Kidney (tissue), 14 donors: ENCODE measurements around the gene NME8. TPM values are rescaled to one million over a fixed set of nuclear protein-coding genes. Genes with fewer than 3 reads are reported as not detected.

Experiments used
- DNase-seq, 5 donors: peaks; one replicate each; pipeline ENCODE4 v3.0.0-alpha.2; 2013 to 2020
- FAIRE-seq: peaks from 2 replicates; lab custom pipeline; 2012; peaks lifted over from hg19 to GRCh38; lab: Jason Lieb, UNC
- H3K27ac ChIP-seq, 2 donors: one replicate each; pipeline ENCODE4 v1.7.0; 2013; ENCODE audit warnings: low read depth in 2 of 2, low read length in 2 of 2, inconsistent platforms in 1 of 2
- H3K27me3 ChIP-seq: one replicate; pipeline ENCODE4 v1.7.1; 2013; ENCODE audit warnings: low read length, inconsistent platforms; ENCODE audit not compliant: control insufficient read depth, insufficient read depth
- H3K36me3 ChIP-seq, 3 donors: one replicate each; pipeline versions ENCODE4 v1.7.0 to v1.7.1; 2013; ENCODE audit warnings: low read length in 3 of 3, control low read depth in 1 of 3, inconsistent platforms in 1 of 3; ENCODE audit not compliant: insufficient read depth in 3 of 3, control insufficient read depth in 2 of 3
- H3K4me1 ChIP-seq, 3 donors: one replicate each; pipeline versions ENCODE4 v1.7.0 to v1.7.1; 2013; ENCODE audit warnings: low read length in 3 of 3, inconsistent platforms in 1 of 3, low read depth in 1 of 3; ENCODE audit not compliant: control insufficient read depth in 2 of 3, insufficient read depth in 2 of 3
- H3K4me3 ChIP-seq, 3 donors: one replicate each; pipeline versions ENCODE4 v1.7.0 to v1.8.1; 2013; ENCODE audit warnings: low read length in 3 of 3, control low read depth in 1 of 3, inconsistent platforms in 1 of 3
- H3K9ac ChIP-seq, 3 donors: one replicate each; pipeline versions ENCODE4 v1.7.0 to v1.7.1; 2013; ENCODE audit warnings: low read length in 3 of 3, control low read depth in 1 of 3, inconsistent platforms in 1 of 3
- H3K9me3 ChIP-seq, 3 donors: one replicate each; pipeline versions ENCODE4 v1.7.0 to v1.7.1; 2013; ENCODE audit warnings: low read length in 3 of 3, control low read depth in 1 of 3, inconsistent platforms in 1 of 3; ENCODE audit not compliant: control insufficient read depth in 2 of 3, insufficient read depth in 1 of 3
- intact Hi-C: fragments of 100-400 bp; cut with DNase I; formaldehyde crosslinking; loops from one replicate; pipeline ENCODE4 v1.11.1; 2022
- polyA plus RNA-seq: library from polyadenylated mRNA; stranded (reverse); fragments of 350-450 nt; fragmentation: Illumina TruSeq; extraction: RNeasy Lipid Tissue Mini Kit (QIAGEN cat#74804); gene quantifications from one replicate; pipeline ENCODE4 v1.2.3, GENCODE V29; 2014; ENCODE audit warnings: low read depth, low replicate concordance; ENCODE audit not compliant: insufficient read depth
- total RNA-seq: library from RNA; stranded (reverse); fragmentation: NEBNext Ultra II Directional; extraction: Animal tissue kit (Norgen Biotek cat#: 25700); gene quantifications from one replicate; pipeline ENCODE4 v1.2.1, GENCODE V29; 2021
- TF ChIP-seq, protein P1 (sequence below): IDR thresholded peaks from 3 replicates; pipeline ENCODE4 v1.5.1; 2012; ENCODE audit warnings: mild to moderate bottlenecking, moderate library complexity, borderline replicate concordance; ENCODE audit not compliant: insufficient read depth; ENCODE audit errors: extremely low read depth
- donor health status: control.
- donor health status: control.
- donor health status: control.
- donor health status: control.
- donor health status: control.
- donor health status: DM: yes; HTN: yes; CAD: no.
- donor health status: Normal renal cell carcinoma (clear cell type).

NME8 gene
- total and polyA plus RNA-seq, 2 donors from 2014 or later = 0.44 to 1.2 TPM

DNA sequence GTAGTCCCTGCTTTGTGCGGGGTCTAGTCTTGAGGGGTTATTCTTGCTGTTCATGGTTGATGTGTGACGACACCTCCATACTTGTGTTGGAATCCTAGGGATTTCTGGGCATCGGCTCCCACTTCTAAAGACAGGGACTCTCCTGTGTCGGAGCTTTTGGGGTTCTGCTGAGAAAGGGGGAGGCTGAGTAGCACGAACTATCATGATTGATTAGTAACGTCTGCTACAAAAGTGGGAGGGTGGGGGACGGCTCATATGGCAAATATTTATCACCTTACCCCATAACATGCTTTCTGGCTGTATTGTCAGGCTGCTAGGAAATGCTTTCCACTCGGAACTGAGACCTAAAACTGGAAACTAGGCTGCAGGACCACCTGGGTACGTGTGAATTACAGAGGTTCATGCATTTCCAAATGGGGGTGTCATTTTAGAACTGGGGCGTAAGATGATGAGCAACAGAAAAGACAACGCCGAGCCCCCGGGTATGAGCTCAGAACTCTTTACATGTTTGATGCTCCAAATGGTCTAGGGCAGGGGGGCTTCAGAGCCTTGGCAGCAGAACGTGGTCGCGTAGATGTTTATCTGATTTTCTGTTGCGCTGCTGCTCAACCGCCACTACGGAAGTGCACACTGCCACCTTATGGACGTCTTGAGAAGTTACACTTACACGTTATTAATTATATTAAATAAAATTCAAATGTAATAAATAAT lies 15.1 kb upstream of the NME8 start:
- peak; percentile 29 for FAIRE-seq
- peak; percentile 37 to 81 (median 52) for DNase-seq
- Histone ChIP-seq H3K4me1 (peaks cover 0 to 4% (median 2%) of the 10 kb centered on the region in 3 donors), H3K27me3 (no peaks in the 10 kb centered on the region), H3K4me3 (peak overlapping the region; percentile 37 to 59 (median 42)), H3K9ac (peak overlapping the region in 2 of 3 donors; percentile 36 to 58), H3K27ac (no peak overlapping the region), H3K9me3 (no peaks in the 10 kb centered on the region), H3K36me3 (no peaks in the 10 kb centered on the region)
- intact Hi-C loops = no loop called here
- TF ChIP-seq, protein P1, sequence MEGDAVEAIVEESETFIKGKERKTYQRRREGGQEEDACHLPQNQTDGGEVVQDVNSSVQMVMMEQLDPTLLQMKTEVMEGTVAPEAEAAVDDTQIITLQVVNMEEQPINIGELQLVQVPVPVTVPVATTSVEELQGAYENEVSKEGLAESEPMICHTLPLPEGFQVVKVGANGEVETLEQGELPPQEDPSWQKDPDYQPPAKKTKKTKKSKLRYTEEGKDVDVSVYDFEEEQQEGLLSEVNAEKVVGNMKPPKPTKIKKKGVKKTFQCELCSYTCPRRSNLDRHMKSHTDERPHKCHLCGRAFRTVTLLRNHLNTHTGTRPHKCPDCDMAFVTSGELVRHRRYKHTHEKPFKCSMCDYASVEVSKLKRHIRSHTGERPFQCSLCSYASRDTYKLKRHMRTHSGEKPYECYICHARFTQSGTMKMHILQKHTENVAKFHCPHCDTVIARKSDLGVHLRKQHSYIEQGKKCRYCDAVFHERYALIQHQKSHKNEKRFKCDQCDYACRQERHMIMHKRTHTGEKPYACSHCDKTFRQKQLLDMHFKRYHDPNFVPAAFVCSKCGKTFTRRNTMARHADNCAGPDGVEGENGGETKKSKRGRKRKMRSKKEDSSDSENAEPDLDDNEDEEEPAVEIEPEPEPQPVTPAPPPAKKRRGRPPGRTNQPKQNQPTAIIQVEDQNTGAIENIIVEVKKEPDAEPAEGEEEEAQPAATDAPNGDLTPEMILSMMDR = peak; percentile 59

DNA sequence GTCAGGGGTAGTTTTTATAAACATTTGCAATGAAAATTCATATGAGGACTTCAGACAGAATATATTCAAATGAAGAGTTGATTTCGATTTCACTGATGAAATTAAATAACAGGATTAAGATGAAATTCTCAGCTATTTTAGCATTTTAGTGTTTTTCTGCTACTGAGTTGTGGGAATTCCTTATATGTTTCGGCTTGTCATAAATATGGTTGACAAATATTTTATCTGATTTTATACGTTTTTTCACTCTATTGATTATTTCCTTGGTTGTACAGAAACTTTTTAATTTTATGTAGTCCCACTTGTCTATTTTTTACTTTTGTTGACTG lies 14.6 kb upstream of the NME8 start:
- FAIRE-seq (no peak), DNase-seq (no peak)
- Histone ChIP-seq H3K27me3 (no peaks in the 10 kb centered on the region), H3K36me3 (no peaks in the 10 kb centered on the region), H3K4me3 (no peak overlapping the region), H3K9ac (no peak overlapping the region), H3K27ac (no peak overlapping the region), H3K4me1 (peaks cover 0 to 4% (median 2%) of the 10 kb centered on the region in 3 donors), H3K9me3 (no peaks in the 10 kb centered on the region)
- TF ChIP-seq, protein P1 = no peak
- intact Hi-C loops = no loop called here

DNA sequence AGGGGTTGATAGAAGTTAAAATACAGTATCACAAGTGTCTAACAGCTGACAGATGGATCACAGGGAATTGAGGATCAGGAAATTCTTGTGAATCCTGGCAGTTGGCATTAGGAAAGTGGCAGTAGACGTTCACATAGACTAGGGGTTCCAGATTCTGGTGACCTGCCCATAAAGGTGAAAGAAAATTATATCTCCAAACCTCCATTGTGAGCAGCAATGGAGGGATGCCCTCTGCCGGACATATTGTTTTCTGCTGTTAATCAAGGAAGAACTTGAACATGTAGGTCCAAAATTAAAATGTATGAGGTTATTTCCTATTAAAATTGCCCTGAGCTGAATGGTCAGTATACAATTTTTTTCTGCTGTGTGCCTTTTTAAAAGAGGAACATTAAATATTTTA lies 5.1 kb downstream of the NME8 start:
- Histone ChIP-seq H3K4me3 (no peak overlapping the region), H3K9ac (no peak overlapping the region), H3K36me3 (no peaks in the 10 kb centered on the region), H3K9me3 (no peaks in the 10 kb centered on the region), H3K27ac (no peak overlapping the region), H3K4me1 (no peaks in the 10 kb centered on the region), H3K27me3 (no peaks in the 10 kb centered on the region)
- TF ChIP-seq, protein P1 = no peak
- DNase-seq = no peak
- intact Hi-C loops = no loop called here
- FAIRE-seq = no peak

DNA sequence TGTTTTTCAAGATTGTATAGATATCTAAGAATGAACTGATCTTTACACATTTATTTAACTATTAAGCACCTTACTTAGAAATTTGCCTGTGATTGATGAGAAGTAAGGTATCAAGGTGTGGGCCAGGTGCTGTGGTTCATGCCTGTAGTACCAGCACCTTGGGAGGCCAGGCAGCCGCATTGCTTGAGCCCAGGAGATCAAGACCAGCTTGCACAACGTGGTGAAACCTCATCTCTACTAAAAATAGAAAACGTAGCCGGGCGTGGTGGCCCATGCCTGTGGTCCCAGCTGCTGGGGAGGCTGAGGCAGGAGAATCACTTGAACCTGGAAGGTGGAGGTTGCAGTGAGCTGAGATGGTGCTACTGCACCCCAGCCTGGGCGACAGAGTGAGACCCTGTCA lies 33.7 kb downstream of the NME8 start:
- TF ChIP-seq, protein P1 = no peak
- Histone ChIP-seq H3K9ac (no peak overlapping the region), H3K4me1 (no peaks in the 10 kb centered on the region), H3K36me3 (no peaks in the 10 kb centered on the region), H3K27ac (no peak overlapping the region), H3K27me3 (no peaks in the 10 kb centered on the region), H3K4me3 (no peak overlapping the region), H3K9me3 (peaks cover 0 to 4% (median 0%) of the 10 kb centered on the region in 3 donors)
- DNase-seq = no peak
- intact Hi-C loops = no loop called here
- no peak for FAIRE-seq
